Measurements from ENCODE around the gene CPZ. TPM values are rescaled to one million over a fixed set of nuclear protein-coding genes. Genes with fewer than 3 reads are reported as not detected.

CPZ gene
- total RNA-seq, 1 experiment from 2014 or later: not detected

GRCh38 chr4:8579526-8580320, 12.8 kb upstream of the CPZ start:
- DNase-seq (ENCODE audit: low read depth): no peak

- no peak for DNase-seq (ENCODE audit: low read depth)
Measured at GRCh38 chr4:8580321-8581093, 12.1 kb upstream of the CPZ start, which contains the start of gene GPR78. Gene GPR78, plus strand, starts transcription at chr4:8580392. Its CDS starts 591 bp downstream, at chr4:8580983.

GRCh38 chr4:8581094-8581861, 11.3 kb upstream of the CPZ start:
- DNase-seq (ENCODE audit: low read depth): no peak

GRCh38 chr4:8582016-8582415, 10.5 kb upstream of the CPZ start:
- no peak for DNase-seq (ENCODE audit: low read depth)

GRCh38 chr4:8582436-8582835, 10.1 kb upstream of the CPZ start:
- no peak for DNase-seq (ENCODE audit: low read depth)

- no peak for DNase-seq (ENCODE audit: low read depth)
Measured at GRCh38 chr4:8582941-8583654, 9.5 kb upstream of the CPZ start.

- no peak for DNase-seq (ENCODE audit: low read depth)
Measured at GRCh38 chr4:8583655-8584025, 8.9 kb upstream of the CPZ start.

GRCh38 chr4:8585186-8585585, 7.4 kb upstream of the CPZ start:
- no peak for DNase-seq (ENCODE audit: low read depth)

- no peak for DNase-seq (ENCODE audit: low read depth)
Measured at GRCh38 chr4:8585721-8586212, 6.8 kb upstream of the CPZ start.

- DNase-seq (ENCODE audit: low read depth): no peak
Measured at GRCh38 chr4:8586246-8586645, 6.3 kb upstream of the CPZ start.

GRCh38 chr4:8586671-8587468, 5.7 kb upstream of the CPZ start:
- no peak for DNase-seq (ENCODE audit: low read depth)

GRCh38 chr4:8587469-8588195, 4.9 kb upstream of the CPZ start:
- DNase-seq (ENCODE audit: low read depth): no peak

- no peak for DNase-seq (ENCODE audit: low read depth)
Measured at GRCh38 chr4:8588196-8588470, 4.4 kb upstream of the CPZ start.

GRCh38 chr4:8589336-8589735, 3.2 kb upstream of the CPZ start:
- no peak for DNase-seq (ENCODE audit: low read depth)

GRCh38 chr4:8589823-8590545, 2.6 kb upstream of the CPZ start:
- DNase-seq (ENCODE audit: low read depth): no peak

GRCh38 chr4:8590546-8590880, 2.1 kb upstream of the CPZ start:
- DNase-seq (ENCODE audit: low read depth): no peak

- no peak for DNase-seq (ENCODE audit: low read depth)
Measured at GRCh38 chr4:8591114-8591513, 1.5 kb upstream of the CPZ start.

- no peak for DNase-seq (ENCODE audit: low read depth)
Measured at GRCh38 chr4:8591626-8592365, 769 bp upstream of the CPZ start.

Data from HT1080 (cell line).